ENCODE results near the gene PHACTR1.

DNA sequence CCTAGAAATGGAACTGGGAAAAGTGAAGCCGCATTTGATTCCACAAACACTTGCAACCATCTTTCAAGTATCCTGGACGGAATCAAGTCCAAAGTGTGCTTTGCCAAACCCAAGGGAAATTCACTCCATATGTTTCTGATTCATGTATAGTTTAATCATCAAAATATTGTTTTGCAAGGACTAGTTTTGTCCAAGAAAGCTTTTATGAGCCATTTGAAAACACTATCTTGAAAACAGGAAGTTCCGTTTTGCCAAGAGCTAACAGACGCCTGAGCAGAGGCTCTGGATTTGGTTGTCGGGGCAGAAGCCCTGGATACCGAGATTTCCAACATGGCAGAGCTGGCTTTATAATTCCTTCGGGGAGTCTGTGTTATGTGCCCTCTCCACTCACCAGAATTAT, 251.1 kb downstream of the PHACTR1 start:
- TF ChIP-seq POLR2A (IDR thresholded peaks at IDR 0.05; ENCODE audit: low read depth, low read length) (no peak), POLR2AphosphoS5 (IDR thresholded peaks at IDR 0.05; ENCODE audit: low read depth, low read length) (no peak), TAF1 (IDR thresholded peaks at IDR 0.05; ENCODE audit: borderline replicate concordance, low read depth, low read length) (no peak)

Data from GM12892 (cell line).